ENCODE measurements around the gene RIBC2.

DNA sequence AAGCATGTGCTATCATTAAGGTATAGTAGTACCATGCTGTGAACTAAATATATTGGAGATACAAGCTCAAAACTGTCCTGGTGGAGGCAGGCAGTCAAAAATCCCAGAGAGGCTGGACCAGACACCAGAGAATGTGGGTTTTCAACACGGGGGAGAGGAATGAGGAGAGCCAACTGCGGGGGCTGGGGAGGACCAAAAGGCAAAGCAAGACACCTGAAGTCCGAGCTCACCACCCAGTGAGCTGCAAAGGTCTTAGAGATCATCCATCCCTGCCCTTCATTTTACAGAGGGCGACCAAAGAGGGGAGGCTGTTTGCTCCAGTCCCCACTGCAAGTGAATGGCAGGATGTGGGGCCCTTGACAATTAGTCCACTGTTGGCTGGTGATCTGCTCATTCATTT, 10.0 kb downstream of the RIBC2 start:
- TF ChIP-seq, protein P1, sequence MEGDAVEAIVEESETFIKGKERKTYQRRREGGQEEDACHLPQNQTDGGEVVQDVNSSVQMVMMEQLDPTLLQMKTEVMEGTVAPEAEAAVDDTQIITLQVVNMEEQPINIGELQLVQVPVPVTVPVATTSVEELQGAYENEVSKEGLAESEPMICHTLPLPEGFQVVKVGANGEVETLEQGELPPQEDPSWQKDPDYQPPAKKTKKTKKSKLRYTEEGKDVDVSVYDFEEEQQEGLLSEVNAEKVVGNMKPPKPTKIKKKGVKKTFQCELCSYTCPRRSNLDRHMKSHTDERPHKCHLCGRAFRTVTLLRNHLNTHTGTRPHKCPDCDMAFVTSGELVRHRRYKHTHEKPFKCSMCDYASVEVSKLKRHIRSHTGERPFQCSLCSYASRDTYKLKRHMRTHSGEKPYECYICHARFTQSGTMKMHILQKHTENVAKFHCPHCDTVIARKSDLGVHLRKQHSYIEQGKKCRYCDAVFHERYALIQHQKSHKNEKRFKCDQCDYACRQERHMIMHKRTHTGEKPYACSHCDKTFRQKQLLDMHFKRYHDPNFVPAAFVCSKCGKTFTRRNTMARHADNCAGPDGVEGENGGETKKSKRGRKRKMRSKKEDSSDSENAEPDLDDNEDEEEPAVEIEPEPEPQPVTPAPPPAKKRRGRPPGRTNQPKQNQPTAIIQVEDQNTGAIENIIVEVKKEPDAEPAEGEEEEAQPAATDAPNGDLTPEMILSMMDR (conservative IDR thresholded peaks at IDR 0.05) = no peak
- no peak for TF ChIP-seq ZFX (IDR thresholded peaks at IDR 0.05)

Data from C4-2B (cell line).